ENCODE results near the gene RAI2. TPM values are rescaled to one million over a fixed set of nuclear protein-coding genes. Genes with fewer than 3 reads are reported as not detected.
A peak's percentile ranks its signal among the peaks of the same experiment; 100 is the strongest.

The RAI2 gene
- total and polyA plus RNA-seq, 2 experiments from 2014 or later = 4.5 to 8.2 TPM

DNA sequence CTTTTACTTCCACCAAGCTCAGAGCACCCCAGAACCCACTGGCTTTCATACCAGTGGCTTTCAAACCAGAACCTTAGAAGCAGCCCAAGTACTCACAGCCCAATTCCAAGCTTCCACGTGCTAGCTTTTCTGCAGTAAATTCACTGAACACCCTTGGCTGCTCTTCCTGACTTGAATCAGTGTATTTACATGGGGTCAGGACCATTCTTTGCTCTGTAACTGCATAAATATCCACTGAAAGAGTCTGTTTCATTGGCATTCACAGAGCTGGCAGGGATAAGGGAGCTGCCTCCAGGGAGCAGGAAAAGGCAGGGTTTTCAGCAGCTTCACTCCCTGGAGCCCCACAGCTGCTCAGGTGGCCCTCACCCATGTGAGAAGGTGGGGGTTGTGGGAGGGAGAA, 43.8 kb downstream of the RAI2 start:
- no peak for DNase-seq (ENCODE audit: low spot score)
- H3K4me3 ChIP-seq = no peak overlapping the region
- no peaks in the 10 kb centered on the region for H4K20me1 ChIP-seq (ENCODE audit: insufficient read depth, poor library complexity, severe bottlenecking)
- WGBS (ENCODE audit: low lambda C conversion rate, missing lambda C conversion rate) = 39% methylated on average over 1 of the region's 1 CpG
- no peaks in the 10 kb centered on the region for H3K27me3 ChIP-seq
- H3K9me2 ChIP-seq (replicated peaks; ENCODE audit: insufficient read depth) = no peaks in the 10 kb centered on the region
- no peaks in the 10 kb centered on the region for H3K36me3 ChIP-seq (replicated peaks; ENCODE audit: insufficient read depth, low read depth)
- H3K4me2 ChIP-seq = no peak overlapping the region
- TF ChIP-seq, protein P1, sequence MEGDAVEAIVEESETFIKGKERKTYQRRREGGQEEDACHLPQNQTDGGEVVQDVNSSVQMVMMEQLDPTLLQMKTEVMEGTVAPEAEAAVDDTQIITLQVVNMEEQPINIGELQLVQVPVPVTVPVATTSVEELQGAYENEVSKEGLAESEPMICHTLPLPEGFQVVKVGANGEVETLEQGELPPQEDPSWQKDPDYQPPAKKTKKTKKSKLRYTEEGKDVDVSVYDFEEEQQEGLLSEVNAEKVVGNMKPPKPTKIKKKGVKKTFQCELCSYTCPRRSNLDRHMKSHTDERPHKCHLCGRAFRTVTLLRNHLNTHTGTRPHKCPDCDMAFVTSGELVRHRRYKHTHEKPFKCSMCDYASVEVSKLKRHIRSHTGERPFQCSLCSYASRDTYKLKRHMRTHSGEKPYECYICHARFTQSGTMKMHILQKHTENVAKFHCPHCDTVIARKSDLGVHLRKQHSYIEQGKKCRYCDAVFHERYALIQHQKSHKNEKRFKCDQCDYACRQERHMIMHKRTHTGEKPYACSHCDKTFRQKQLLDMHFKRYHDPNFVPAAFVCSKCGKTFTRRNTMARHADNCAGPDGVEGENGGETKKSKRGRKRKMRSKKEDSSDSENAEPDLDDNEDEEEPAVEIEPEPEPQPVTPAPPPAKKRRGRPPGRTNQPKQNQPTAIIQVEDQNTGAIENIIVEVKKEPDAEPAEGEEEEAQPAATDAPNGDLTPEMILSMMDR (IDR thresholded peaks at IDR 0.05; ENCODE audit: poor library complexity) = no peak
- TF ChIP-seq EZH2phosphoT487 (IDR thresholded peaks at IDR 0.05; ENCODE audit: low read depth, severe bottlenecking, unreplicated experiment) = no peak
- no peak for TF ChIP-seq EZH2 (IDR thresholded peaks at IDR 0.05; ENCODE audit: borderline replicate concordance)
- no peaks in the 10 kb centered on the region for H3K4me1 ChIP-seq (ENCODE audit: insufficient read depth)
- H3K9me3 ChIP-seq (ENCODE audit: low read depth) = no peaks in the 10 kb centered on the region
- no peak overlapping the region for H3K27ac ChIP-seq
- no peaks in the 10 kb centered on the region for H3K79me2 ChIP-seq
- no peak overlapping the region for H2AFZ ChIP-seq

- no peaks in the 10 kb centered on the region for H3K36me3 ChIP-seq (replicated peaks; ENCODE audit: insufficient read depth, low read depth)
- no peaks in the 10 kb centered on the region for H3K4me1 ChIP-seq (ENCODE audit: insufficient read depth)
- H3K79me2 ChIP-seq = no peaks in the 10 kb centered on the region
- H3K4me3 ChIP-seq = no peak overlapping the region
- H3K9me3 ChIP-seq (ENCODE audit: low read depth) = no peaks in the 10 kb centered on the region
- DNase-seq (ENCODE audit: low spot score) = no peak
- H4K20me1 ChIP-seq (ENCODE audit: insufficient read depth, poor library complexity, severe bottlenecking) = no peaks in the 10 kb centered on the region
- 46% methylated on average over 3 of the region's 3 CpGs for WGBS (ENCODE audit: low lambda C conversion rate, missing lambda C conversion rate)
- no peak overlapping the region for H3K27ac ChIP-seq
- TF ChIP-seq, protein P1 (IDR thresholded peaks at IDR 0.05; ENCODE audit: poor library complexity) = no peak
- TF ChIP-seq EZH2phosphoT487 (IDR thresholded peaks at IDR 0.05; ENCODE audit: low read depth, severe bottlenecking, unreplicated experiment) (no peak), EZH2 (IDR thresholded peaks at IDR 0.05; ENCODE audit: borderline replicate concordance) (no peak)
- H3K9me2 ChIP-seq (replicated peaks; ENCODE audit: insufficient read depth) = no peaks in the 10 kb centered on the region
- H3K27me3 ChIP-seq = no peaks in the 10 kb centered on the region
- H3K4me2 ChIP-seq = no peak overlapping the region
- H2AFZ ChIP-seq = no peak overlapping the region
Observed at GRCh38 chrX:17814557-17814956, 46.5 kb downstream of the RAI2 start.

GRCh38 chrX:17814059-17814458, 47.0 kb downstream of the RAI2 start:
- Histone ChIP-seq H3K9me3 (ENCODE audit: low read depth) (no peaks in the 10 kb centered on the region), H3K4me2 (no peak overlapping the region), H3K4me1 (ENCODE audit: insufficient read depth) (no peaks in the 10 kb centered on the region), H3K27me3 (no peaks in the 10 kb centered on the region), H3K27ac (no peak overlapping the region), H3K4me3 (no peak overlapping the region), H3K9me2 (replicated peaks; ENCODE audit: insufficient read depth) (no peaks in the 10 kb centered on the region), H4K20me1 (ENCODE audit: insufficient read depth, poor library complexity, severe bottlenecking) (no peaks in the 10 kb centered on the region), H3K36me3 (replicated peaks; ENCODE audit: insufficient read depth, low read depth) (no peaks in the 10 kb centered on the region), H3K79me2 (no peaks in the 10 kb centered on the region), H2AFZ (no peak overlapping the region)
- TF ChIP-seq EZH2phosphoT487 (IDR thresholded peaks at IDR 0.05; ENCODE audit: low read depth, severe bottlenecking, unreplicated experiment) (no peak), EZH2 (IDR thresholded peaks at IDR 0.05; ENCODE audit: borderline replicate concordance) (no peak)
- TF ChIP-seq, protein P1 (IDR thresholded peaks at IDR 0.05; ENCODE audit: poor library complexity) = no peak
- no peak for DNase-seq (ENCODE audit: low spot score)
- WGBS (ENCODE audit: low lambda C conversion rate, missing lambda C conversion rate) = 79% methylated on average over 3 of the region's 3 CpGs

DNA sequence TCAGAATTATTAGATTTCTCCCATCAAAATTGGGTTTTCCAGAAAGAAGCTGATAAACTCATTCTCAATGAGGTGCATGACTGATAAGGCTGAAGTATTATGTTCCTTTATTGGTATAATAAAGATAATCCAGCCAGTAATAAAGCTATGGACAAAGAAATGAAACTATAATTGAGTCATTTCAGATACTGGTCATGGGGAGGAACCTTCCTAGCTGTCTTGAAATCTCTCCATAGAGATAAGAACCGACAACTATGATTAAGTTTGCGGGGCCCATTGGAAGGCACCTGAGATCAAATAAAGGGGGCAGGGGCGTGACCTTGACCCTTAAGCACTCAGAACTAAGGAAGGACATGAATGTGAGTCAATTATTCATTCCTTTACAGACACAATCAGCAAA, 47.8 kb downstream of the RAI2 start:
- no peak overlapping the region for H3K27ac ChIP-seq
- H3K9me2 ChIP-seq (replicated peaks; ENCODE audit: insufficient read depth) = no peaks in the 10 kb centered on the region
- DNase-seq (ENCODE audit: low spot score) = peak; percentile 19
- no peaks in the 10 kb centered on the region for H3K4me1 ChIP-seq (ENCODE audit: insufficient read depth)
- H4K20me1 ChIP-seq (ENCODE audit: insufficient read depth, poor library complexity, severe bottlenecking) = no peaks in the 10 kb centered on the region
- no peak overlapping the region for H3K4me3 ChIP-seq
- no peaks in the 10 kb centered on the region for H3K79me2 ChIP-seq
- H3K9me3 ChIP-seq (ENCODE audit: low read depth) = no peaks in the 10 kb centered on the region
- no peaks in the 10 kb centered on the region for H3K27me3 ChIP-seq
- TF ChIP-seq, protein P1 (IDR thresholded peaks at IDR 0.05; ENCODE audit: poor library complexity) = no peak
- TF ChIP-seq EZH2 (IDR thresholded peaks at IDR 0.05; ENCODE audit: borderline replicate concordance) (no peak), EZH2phosphoT487 (IDR thresholded peaks at IDR 0.05; ENCODE audit: low read depth, severe bottlenecking, unreplicated experiment) (no peak)
- H2AFZ ChIP-seq = no peak overlapping the region
- 51% methylated on average over 3 of the region's 3 CpGs for WGBS (ENCODE audit: low lambda C conversion rate, missing lambda C conversion rate)
- H3K4me2 ChIP-seq = no peak overlapping the region
- H3K36me3 ChIP-seq (replicated peaks; ENCODE audit: insufficient read depth, low read depth) = no peaks in the 10 kb centered on the region

Data from hepatocyte (in vitro differentiated cells).